Left kidney (tissue), 2 donors: Measurements from ENCODE around the gene HTT-AS. TPM values are rescaled to one million over a fixed set of nuclear protein-coding genes. Genes with fewer than 3 reads are reported as not detected.
"Not testable (repeated sequence)": the region's sequence is repeated elsewhere in the genome, so short reads cannot be mapped to it uniquely, and the experiment has no call there.

Experiments
- DNase-seq: peaks from one replicate; pipeline ENCODE4 v3.0.0-alpha.2; 2013
- polyA plus RNA-seq: library from polyadenylated mRNA; unstranded; fragments of 120-200 nt; gene quantifications from one replicate; pipeline ENCODE4 v1.2.1, GENCODE V29; 2013; ENCODE audit not compliant: insufficient read length

The HTT-AS gene
- polyA plus RNA-seq, 1 donor = not detected

- DNase-seq = not testable (repeated sequence)
Observed at GRCh38 chr4:3051141-3051897, 23.0 kb downstream of the HTT-AS start.

GRCh38 chr4:3047464-3048286 is 26.7 kb downstream of the HTT-AS start:
- peak; percentile 55 for DNase-seq

GRCh38 chr4:3046623-3047022 is 27.7 kb downstream of the HTT-AS start:
- no peak for DNase-seq

- DNase-seq = no peak
Observed at GRCh38 chr4:3046162-3046561, 28.2 kb downstream of the HTT-AS start.

GRCh38 chr4:3044870-3045819 is 29.2 kb downstream of the HTT-AS start:
- DNase-seq = no peak

GRCh38 chr4:3043282-3044020 is 30.9 kb downstream of the HTT-AS start:
- DNase-seq = no peak

GRCh38 chr4:3042226-3042625 is 32.1 kb downstream of the HTT-AS start:
- no peak for DNase-seq

- peak; percentile 36 for DNase-seq
Observed at GRCh38 chr4:3041192-3042142, 32.9 kb downstream of the HTT-AS start.

GRCh38 chr4:3040452-3041191 is 33.7 kb downstream of the HTT-AS start:
- DNase-seq = no peak

GRCh38 chr4:3039706-3040366 is 34.5 kb downstream of the HTT-AS start:
- DNase-seq = no peak

GRCh38 chr4:3037957-3038461 is 36.3 kb downstream of the HTT-AS start:
- no peak for DNase-seq

- DNase-seq = no peak
Observed at GRCh38 chr4:3036131-3036952, 38.0 kb downstream of the HTT-AS start.

GRCh38 chr4:3035674-3036073 is 38.7 kb downstream of the HTT-AS start:
- no peak for DNase-seq

- no peak for DNase-seq
Observed at GRCh38 chr4:3035249-3035648, 39.1 kb downstream of the HTT-AS start.

- DNase-seq = no peak
Observed at GRCh38 chr4:3034231-3034630, 40.1 kb downstream of the HTT-AS start.

GRCh38 chr4:3031357-3032082 is 42.8 kb downstream of the HTT-AS start:
- no peak for DNase-seq
